ENCODE measurements around the gene CARD14.
"Not testable (repeated sequence)": the region's sequence is repeated elsewhere in the genome, so short reads cannot be mapped to it uniquely, and the experiment has no call there.

CARD14 gene

GRCh38 chr17:80183581-80184422, 14.0 kb downstream of the CARD14 start:
- DNase-seq (ENCODE audit: low spot score), result no peak

GRCh38 chr17:80184423-80184714, 14.5 kb downstream of the CARD14 start:
- DNase-seq (ENCODE audit: low spot score), result no peak

- DNase-seq (ENCODE audit: low spot score), result no peak
These were observed 16.1 kb downstream of the CARD14 start for GRCh38 chr17:80185968-80186367.

DNA sequence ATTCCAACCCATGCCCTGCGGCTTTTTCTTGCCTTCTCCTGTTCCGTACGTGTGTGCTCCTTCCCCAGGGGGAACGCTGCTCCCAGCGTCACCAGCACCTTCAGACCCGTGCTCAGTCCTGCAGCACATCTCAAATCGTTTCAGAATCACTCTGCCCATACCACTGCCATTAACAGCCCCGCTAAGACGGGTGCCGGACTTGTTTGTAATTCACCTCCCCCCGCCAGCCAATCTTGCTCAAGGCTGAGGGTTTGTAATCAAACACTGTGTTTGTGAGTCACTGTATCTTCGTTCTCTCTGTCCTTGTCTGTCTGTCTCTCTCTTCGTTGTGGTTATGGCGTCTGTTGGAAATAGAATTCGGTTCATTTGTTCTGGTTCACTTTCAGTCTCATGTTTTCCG, 17.3 kb downstream of the CARD14 start:
- DNase-seq (ENCODE audit: low spot score), result no peak

DNA sequence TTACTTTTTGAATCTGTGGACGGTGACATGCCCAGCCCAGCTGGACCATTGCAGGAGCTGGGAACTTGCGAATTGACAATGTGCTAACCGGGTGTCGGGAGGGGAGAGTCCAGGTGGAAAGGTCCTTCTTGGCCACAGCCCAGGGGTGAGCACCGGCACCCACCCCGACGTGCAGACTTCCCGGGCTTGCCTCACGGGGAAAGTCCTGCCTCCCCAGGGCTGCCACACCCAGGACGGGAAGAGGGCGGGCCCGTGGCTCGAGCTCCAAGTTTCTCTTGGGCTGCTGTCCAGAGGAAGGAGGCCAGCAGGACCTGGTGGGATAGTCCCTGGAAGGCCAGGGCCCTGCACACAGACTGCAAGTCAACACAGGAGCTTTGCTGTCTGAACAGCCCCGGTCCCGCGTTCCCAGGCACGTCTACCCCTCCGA, 17.7 kb downstream of the CARD14 start:
- DNase-seq (ENCODE audit: low spot score), result no peak

DNA sequence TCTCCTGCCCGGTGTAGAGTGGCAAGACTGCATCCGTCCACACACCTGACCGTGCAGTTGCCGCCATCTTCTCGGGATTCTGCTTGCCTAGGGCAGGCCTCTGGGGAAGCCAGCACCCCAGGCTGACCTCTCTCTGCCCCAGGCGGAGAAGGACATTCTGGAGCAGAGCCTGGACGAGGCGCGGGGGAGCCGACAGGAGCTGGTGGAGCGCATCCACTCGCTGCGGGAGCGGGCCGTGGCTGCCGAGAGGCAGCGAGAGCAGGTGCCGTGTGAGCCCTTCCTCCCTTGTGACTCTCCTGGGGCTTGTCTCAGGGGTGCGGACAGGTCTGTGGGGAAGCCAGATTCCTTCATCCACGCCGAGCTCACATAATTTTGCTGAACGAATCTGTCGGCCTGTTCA, 19.8 kb downstream of the CARD14 start:
- no peak for DNase-seq (ENCODE audit: low spot score)

DNA sequence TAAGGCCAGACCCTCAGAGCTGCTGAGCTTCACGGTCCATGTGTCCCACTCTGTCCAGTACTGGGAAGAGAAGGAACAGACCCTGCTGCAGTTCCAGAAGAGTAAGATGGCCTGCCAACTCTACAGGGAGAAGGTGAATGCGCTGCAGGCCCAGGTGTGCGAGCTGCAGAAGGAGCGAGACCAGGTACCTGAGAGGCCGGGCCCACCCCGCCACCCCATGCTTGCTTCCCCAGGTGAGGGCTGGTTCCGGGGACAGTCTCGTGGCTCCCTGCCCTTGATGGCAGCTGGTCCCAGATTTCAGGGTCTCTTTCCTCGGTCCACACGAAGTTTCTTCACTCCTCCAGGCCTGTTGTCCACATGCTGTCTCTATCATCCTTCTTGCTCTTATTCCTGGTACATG, 20.9 kb downstream of the CARD14 start:
- no peak for DNase-seq (ENCODE audit: low spot score)

- DNase-seq (ENCODE audit: low spot score), result no peak
These were observed 21.4 kb downstream of the CARD14 start for GRCh38 chr17:80191192-80191591.

- no peak for DNase-seq (ENCODE audit: low spot score)
These were observed 22.2 kb downstream of the CARD14 start for GRCh38 chr17:80191865-80192661.

DNA sequence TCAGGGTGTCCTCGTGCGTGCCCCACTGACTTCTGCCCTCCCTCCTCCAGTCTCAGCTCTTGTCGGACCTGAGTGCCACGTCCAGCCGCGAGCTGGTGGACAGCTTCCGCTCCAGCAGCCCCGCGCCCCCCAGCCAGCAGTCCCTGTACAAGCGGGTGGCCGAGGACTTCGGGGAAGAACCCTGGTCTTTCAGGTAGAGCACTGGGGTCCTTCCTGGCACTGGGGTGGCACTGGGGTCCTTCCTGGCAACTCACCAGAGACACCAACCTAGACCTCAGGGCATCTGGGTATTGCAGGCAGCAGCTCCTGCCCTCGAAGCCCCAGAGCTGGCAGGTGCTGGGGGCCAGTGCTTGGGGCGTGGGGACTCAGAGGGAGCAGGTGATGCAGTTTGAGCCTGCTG, 25.3 kb downstream of the CARD14 start:
- no peak for DNase-seq (ENCODE audit: low spot score)

GRCh38 chr17:80195671-80196529, 26.1 kb downstream of the CARD14 start:
- DNase-seq (ENCODE audit: low spot score), result peak; percentile 76

DNA sequence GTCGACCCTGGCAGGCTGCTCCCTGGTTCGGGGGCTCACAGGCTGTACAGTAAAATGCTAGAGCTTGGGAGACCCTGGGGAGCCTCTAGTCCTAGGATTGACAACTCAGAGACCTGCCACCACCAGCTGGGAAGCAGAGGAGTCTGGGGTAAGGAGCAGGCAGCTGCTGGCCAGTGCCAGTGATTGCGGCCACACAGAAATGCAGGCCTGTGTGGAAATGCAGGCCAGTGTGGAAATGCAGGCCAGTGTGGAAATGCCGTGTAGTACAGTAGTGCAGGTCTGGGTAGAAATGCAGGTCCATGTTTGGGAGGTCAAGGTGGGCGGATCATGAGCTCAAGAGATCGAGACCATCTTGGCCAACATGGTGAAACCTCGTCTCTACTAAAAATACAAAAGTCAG, 26.8 kb downstream of the CARD14 start:
- no peak for DNase-seq (ENCODE audit: low spot score)

DNA sequence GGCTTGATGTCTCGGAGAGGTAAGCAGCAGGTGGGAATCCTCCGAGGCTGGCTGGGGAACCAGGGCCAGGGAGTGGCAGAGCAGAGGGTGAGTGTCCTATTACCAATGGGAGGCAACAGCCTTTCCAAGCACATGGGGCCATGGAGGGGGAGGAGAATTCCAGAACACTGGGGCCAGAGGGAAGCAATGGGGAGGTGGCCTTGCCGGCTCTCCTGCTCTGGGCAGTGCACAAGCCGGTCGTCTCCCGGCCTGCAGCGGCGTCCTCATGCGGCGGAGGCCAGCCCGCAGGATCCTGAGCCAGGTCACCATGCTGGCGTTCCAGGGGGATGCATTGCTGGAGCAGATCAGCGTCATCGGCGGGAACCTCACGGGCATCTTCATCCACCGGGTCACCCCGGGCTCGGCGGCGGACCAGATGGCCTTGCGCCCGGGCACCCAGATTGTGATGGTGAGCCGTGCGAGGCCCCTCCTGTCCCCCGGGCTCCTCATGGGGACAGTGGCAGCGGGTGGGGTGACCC, 28.4 kb downstream of the CARD14 start:
- no peak for DNase-seq (ENCODE audit: low spot score)

GRCh38 chr17:80199295-80199694, 29.5 kb downstream of the CARD14 start:
- DNase-seq (ENCODE audit: low spot score), result not testable (repeated sequence)

GRCh38 chr17:80201446-80201845, 31.6 kb downstream of the CARD14 start:
- no peak for DNase-seq (ENCODE audit: low spot score)

- DNase-seq (ENCODE audit: low spot score), result no peak
These were observed 32.4 kb downstream of the CARD14 start for GRCh38 chr17:80202197-80202596.

DNA sequence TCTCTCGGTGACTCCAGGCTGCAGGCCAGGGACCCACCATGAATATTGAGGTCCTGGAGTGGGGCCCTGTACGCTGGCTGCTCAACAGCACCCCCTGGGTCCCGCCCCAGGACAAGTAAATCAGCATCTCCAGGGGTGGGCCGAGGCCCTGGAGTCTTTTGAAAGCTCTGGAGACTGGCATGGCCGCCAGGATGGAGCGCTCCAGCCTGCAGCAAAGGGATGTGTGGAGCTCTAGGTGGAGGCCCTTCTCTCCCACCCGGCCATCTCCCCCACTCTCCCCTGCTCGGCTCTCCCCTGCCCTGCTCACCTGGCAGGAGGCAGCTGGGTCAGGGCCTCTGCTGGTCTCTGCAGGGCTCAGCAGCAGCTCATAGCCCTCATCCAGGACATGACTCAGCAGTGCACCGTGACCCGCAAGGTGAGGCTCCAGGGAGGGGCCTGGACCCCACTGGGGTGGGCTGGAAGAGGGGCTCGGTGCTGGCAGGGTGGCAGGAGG, 33.7 kb downstream of the CARD14 start:
- no peak for DNase-seq (ENCODE audit: low spot score)

DNA sequence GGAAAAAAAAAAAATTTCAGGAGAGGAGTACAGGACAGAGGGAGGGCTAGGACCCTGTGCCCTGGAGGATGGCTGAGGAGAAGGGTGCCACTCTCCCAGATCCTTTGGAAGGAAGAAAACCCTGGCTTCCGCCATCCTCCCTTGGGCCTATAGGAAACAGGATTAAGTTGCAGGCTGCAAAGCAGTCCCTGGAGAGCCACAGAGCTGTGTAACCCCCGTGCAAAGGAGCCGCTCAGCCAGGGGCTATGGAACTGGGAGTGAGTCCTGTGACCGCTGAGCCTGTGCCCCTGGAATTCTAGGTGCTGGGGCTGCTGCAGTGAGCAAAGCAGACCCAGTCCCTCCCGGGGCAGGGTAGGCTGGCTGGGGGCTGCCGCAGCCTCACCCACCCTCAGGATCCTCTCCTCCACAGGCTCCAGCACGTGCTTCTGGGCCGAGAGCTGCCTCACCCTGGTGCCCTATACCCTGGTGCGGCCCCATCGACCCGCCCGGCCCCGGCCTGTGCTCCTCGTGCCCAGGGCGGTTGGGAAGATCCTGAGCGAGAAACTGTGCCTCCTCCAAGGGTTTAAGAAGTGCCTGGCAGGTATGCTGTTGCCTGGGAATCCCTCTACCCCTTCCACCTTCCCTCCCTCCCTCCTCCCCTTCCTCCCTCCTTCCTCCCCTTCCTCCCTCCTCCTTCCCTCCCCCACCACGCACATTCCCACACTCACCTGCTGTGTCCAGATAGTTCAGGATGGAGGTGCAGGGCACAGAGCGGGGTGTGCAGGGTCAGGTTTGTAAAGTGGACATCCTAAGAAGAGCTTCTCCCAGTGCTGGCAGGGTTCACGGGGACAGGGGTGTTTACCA, 35.0 kb downstream of the CARD14 start:
- no peak for DNase-seq (ENCODE audit: low spot score)

- DNase-seq (ENCODE audit: low spot score), result no peak
These were observed 36.0 kb downstream of the CARD14 start for GRCh38 chr17:80205811-80206210.

DNA sequence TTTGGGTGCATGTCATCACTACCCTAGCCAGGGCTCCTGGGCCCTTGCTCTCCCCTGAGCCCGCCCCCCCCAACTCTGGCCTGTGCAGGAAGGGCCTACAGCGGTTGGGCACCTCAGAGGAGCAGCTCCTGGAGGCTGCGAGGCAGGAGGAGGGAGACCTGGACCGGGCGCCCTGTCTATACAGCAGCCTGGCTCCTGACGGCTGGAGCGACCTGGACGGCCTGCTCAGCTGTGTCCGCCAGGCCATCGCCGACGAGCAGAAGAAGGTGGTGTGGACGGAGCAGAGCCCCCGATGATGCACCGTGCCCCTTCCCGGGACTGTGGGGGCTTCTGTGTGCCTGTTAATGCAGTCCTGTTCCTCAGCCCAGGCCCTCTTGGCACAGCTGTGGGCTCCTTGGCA, 38.2 kb downstream of the CARD14 start:
- no peak for DNase-seq (ENCODE audit: low spot score)

GRCh38 chr17:80209765-80210164, 39.9 kb downstream of the CARD14 start:
- no peak for DNase-seq (ENCODE audit: low spot score)
